SK-N-SH treated with all-trans-retinoic acid at 6 μM for 48 hours (cell line): ENCODE data around the gene PTPRO.

Experiments
- CREB5 ChIP-seq: fragments of 250-450 bp; sonication (Bioruptor Pico); IDR thresholded peaks from 2 replicates; pipeline ENCODE4 v1.5.1; 2020; ENCODE audit warnings: low read depth, mild to moderate bottlenecking, moderate library complexity
- PPARA ChIP-seq: fragments of 250-450 bp; sonication (Bioruptor Pico); IDR thresholded peaks from 2 replicates; pipeline ENCODE4 v1.5.0; 2020; ENCODE audit warnings: mild to moderate bottlenecking, borderline replicate concordance
- TOX ChIP-seq: fragments of 250-450 bp; sonication (Bioruptor Pico); IDR thresholded peaks from 2 replicates; pipeline ENCODE4 v1.8.0; 2021; ENCODE audit warnings: mild to moderate bottlenecking, moderate library complexity, borderline replicate concordance
- ZC3H10 ChIP-seq: fragments of 250-450 bp; sonication (Bioruptor Pico); IDR thresholded peaks from 2 replicates; pipeline ENCODE4 v1.5.1; 2021; ENCODE audit warnings: mild to moderate bottlenecking, moderate library complexity

- TF ChIP-seq CREB5 = no peak
- peak; percentile 48; the same call in 1 of the 2 replicates for TF ChIP-seq ZC3H10 (CRISPR knock-in tag)
- TF ChIP-seq TOX (CRISPR knock-in tag) = peak; percentile 30; the same call in 1 of the 2 replicates
- no peak for TF ChIP-seq PPARA (CRISPR knock-in tag)
Measured at GRCh38 chr12:15496738-15497137, 174.4 kb downstream of the PTPRO start.
